ENCODE results near the gene CABLES1.

The CABLES1 gene

GRCh38 chr18:23142251-23142929 lies 7.1 kb downstream of the CABLES1 start:
- peak; percentile 61 for DNase-seq

- DNase-seq, result peak; percentile 89
These were observed 7.9 kb downstream of the CABLES1 start for GRCh38 chr18:23143016-23143814.

DNA sequence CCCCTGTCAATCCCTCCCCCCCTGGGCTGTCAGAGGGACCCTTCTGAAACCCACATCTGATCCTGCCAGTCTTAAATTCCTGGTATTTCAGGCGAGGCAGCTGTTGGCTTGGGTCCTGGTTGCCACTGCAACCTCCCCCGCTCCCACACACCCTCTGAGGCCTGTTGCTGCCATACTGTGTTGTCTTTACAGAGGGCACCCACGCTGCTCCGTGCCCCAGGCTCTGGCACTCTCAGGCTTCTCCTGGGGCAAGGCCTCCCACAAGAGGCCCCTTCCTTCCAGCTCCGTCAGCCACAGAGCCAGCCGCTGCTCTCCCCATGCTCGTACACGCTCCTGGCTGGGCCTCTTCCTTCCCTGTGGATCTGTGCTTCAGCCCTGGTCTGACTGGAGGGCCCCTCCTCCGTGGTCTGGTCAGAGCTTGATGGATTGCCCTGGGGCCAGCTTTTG lies 8.6 kb downstream of the CABLES1 start:
- DNase-seq, result peak; percentile 62

DNA sequence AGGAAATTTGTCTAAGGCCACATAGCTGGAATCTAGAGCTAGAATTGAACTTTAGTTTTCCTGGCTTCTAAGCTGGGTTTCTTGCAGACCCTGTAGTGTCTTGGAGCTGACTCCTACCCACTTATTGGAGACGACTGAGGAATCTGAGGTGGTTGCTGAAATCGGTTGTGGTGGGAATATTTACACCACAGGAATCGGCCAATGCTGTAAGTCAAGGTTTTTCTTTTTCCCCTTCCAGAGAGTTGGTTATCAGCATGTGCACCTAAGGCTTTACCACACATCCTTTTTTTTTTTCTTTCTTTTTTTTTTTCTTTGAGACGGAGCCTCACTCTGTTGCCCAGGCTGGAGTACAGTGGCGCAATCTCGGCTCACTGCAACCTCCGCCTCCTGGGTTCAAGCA lies 9.4 kb downstream of the CABLES1 start:
- DNase-seq, result no peak

DNA sequence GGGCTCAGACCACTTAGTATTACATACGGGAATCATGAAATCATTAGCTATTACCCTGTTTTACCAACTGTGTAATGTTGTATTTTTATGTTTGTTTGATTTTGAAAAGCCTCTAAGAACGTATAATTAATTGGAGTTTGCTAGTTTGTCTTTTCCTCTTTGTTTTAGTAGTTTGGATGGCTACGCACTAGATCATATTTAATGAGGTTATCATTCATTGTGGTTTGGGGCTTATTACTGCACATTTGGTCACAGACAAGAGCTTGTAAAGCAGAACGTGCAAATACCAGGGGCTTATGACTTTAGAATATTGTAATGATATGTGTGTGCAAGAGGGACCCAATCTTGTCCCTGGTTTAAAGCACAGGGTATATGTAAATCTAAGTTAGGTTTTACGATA lies 10.3 kb downstream of the CABLES1 start:
- DNase-seq, result no peak

- DNase-seq, result no peak
These were observed 11.7 kb downstream of the CABLES1 start for GRCh38 chr18:23146861-23147469.

DNA sequence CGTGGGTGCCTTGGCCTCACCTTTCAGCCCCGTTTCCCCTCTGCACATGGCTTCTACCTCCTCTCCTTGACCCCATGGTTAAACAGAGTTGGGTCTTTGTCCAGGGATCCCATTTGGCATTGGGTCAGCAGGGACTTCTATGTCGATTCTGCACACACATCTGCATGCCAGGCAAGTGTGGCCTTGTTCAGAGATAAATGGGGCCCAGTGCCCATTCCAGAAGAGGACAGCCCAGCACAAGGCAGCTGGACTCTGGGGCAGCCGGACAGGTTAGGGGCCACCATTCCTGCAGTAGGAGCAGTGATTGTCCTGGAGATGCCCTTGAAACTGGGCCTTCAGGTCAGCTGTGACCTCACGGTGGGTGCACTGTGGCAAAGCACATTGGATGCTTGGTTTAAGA lies 13.1 kb downstream of the CABLES1 start:
- DNase-seq, result no peak

DNA sequence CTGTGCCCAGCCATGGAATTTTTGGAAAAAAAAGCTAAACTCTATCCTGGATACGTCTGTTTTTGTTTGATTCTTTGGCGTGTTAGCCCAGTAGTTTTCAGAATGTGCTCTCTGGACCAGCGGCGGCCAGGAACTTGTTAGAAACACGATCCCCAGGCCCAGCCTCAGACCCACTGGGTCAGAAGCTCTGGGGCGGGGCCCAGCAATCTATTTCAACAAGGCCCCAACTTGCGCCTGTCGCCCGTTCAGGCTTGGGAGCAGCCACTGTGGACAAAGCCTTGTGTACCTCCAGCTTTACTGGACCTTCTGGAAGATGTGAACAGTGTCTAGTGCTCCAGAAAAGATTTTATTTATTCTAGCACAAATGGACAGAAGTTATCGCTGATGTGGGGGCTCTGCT lies 14.3 kb downstream of the CABLES1 start:
- no peak for DNase-seq

DNA sequence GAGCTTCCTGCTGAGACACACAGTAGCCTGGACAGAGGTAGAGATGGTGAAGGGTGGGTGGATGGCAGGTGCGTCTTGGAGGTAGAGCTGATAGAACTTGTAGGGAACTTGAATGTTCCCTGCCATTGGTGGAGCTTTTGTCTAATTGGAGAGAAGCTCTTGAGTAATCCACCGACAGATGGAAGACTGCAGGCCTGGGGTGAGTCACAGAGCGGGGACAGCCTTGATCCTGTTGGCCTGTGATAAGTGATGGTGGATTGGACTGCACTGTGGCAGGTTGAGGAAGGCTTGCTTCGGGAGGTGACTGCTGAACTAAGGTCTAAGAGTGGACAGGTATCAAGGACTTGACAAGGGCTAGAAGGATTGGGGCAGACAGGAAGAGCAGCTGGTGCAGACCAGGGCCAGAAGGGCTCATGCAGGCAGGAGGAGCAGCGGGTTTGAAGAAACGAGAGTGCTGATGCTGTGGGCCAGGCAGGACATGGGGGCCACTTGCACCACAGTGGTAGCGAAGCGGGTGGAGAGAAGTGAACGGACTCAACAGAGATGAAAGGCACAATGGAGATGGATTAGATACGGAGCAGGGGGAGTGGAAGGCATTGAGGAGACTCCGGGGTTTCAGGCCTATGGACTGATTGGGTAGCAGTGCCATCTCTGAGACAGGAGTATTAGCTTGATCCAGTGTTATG lies 16.3 kb downstream of the CABLES1 start:
- peak; percentile 50 for DNase-seq

GRCh38 chr18:23154030-23154429 lies 18.7 kb downstream of the CABLES1 start:
- peak; percentile 73 for DNase-seq

GRCh38 chr18:23154823-23155500 lies 19.7 kb downstream of the CABLES1 start:
- peak; percentile 82 for DNase-seq

GRCh38 chr18:23155537-23155936 lies 20.3 kb downstream of the CABLES1 start:
- DNase-seq, result peak; percentile 88

GRCh38 chr18:23156134-23156533 lies 20.8 kb downstream of the CABLES1 start:
- DNase-seq, result no peak

GRCh38 chr18:23158058-23158457 lies 22.8 kb downstream of the CABLES1 start:
- no peak for DNase-seq

GRCh38 chr18:23158884-23159283 lies 23.6 kb downstream of the CABLES1 start:
- peak; percentile 29 for DNase-seq

DNA sequence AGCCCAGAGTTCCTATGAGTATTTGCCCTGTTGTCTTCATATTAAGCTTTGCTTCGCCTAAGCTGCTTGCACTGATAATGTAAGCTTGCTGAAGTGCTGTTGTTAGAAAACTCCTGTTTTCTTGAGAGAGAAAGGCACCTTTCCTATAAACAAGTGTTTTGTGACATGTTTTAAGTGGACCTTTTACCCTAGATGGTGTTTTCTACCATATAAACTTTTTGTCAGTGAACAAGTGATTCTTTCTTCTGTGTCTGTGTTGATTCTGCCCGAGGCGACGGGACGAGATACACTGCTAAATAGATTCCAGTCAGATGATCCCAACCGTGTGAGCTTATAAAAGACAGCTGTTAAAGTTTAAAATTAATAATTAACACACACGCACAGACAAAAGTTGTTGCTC lies 24.1 kb downstream of the CABLES1 start:
- no peak for DNase-seq

- no peak for DNase-seq
These were observed 27.2 kb downstream of the CABLES1 start for GRCh38 chr18:23162473-23162872.

GRCh38 chr18:23163786-23164533 lies 28.7 kb downstream of the CABLES1 start:
- no peak for DNase-seq

DNA sequence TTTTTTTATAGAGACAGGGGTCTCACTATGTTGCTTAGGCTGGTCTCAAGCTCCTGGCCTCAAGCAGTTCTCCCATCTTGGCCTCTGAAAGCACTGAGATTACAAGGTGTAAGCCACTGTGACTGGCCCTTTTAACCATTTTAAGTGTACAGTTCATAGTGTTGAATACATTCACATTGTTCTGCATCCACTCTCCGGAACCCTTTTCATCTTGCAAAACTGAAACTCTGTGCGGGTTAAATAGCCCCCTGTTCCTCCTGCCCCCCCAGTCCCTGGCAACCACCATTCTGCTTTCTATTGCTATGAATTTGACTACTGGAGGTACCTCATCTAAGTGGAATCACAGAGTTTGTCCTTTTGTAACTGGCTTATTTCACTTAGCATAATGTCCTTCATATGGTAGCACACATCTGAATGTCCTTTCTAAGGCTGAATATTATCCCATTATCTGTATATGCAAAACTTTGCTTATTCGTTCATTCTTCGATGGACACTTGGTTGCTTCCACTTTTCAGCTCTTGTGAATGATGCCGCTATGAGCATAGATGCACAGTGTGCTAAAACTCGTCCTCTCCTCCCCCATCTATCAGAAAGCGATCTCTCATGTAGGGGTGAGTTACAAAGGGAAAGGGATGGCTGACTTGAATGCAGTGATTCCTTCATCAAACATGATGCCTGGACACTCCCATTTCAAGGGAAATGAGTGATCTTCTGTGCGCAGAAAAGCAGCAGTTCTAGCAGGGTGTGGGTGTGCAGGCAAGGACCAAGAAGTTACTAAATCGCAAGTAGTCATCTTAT lies 30.2 kb downstream of the CABLES1 start:
- no peak for DNase-seq

- DNase-seq, result no peak
These were observed 31.7 kb downstream of the CABLES1 start for GRCh38 chr18:23166891-23167541.

DNA sequence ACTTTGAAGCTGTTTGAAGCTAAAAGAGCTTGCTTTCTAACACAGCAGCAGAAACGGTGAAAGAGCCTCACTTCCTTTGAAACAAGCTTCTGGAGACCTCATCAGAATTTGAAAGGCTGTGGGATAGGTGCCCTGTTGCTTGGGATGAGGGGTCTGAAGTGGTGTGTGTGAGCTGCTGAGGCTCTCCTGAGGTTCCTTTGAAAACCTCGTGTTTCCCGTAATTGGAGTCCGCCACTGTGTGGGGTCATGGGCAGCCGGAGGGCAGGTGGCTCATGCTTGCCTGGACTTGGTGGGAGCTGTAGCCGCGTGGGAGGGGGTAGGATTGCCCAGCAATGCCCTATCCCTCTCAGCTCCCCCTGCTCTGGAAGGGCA lies 34.4 kb downstream of the CABLES1 start:
- no peak for DNase-seq

All from NCI-H69 (cell line).